SU-DHL-6 (cell line): ENCODE results near the gene GAS5.

ENCODE experiments used
- H2AFZ ChIP-seq: fragments of 200-600 bp; sonication (generic); 2 replicates; pipeline ENCODE4 v1.6.1; 2014; ENCODE audit warnings: low read depth, mild to moderate bottlenecking, moderate library complexity, mixed read lengths, antibody characterized with exemption, low read length; ENCODE audit not compliant: severe bottlenecking
- H3F3A ChIP-seq: fragments of 200-600 bp; shearing (Covaris generic); 2 replicates; pipeline ENCODE4 v1.6.0; 2016; ENCODE audit warnings: antibody characterized with exemption, mild to moderate bottlenecking; ENCODE audit not compliant: insufficient read depth
- H3K27ac ChIP-seq: fragments of 200-600 bp; sonication (generic); 2 replicates; pipeline ENCODE4 v1.5.1; 2016; ENCODE audit warnings: low read depth, mild to moderate bottlenecking, low read length, moderate library complexity, mixed read lengths
- H3K27me3 ChIP-seq: fragments of 200-600 bp; sonication (generic), shearing (Covaris generic); 2 replicates; pipeline ENCODE4 v1.6.0; 2014; ENCODE audit warnings: mild to moderate bottlenecking, low read length
- H3K36me3 ChIP-seq: fragments of 200-600 bp; sonication (generic); 2 replicates; pipeline ENCODE4 v1.6.1; 2014; ENCODE audit warnings: mild to moderate bottlenecking, low read length, mixed read lengths
- H3K4me2 ChIP-seq: fragments of 300-600, 200-600 bp; shearing (Covaris generic), sonication (generic); 2 replicates; pipeline ENCODE4 v1.6.0; 2014; ENCODE audit warnings: low read length, low read depth, mild to moderate bottlenecking; ENCODE audit not compliant: poor library complexity, severe bottlenecking
- H3K4me3 ChIP-seq: fragments of 200-600 bp; sonication (generic); 2 replicates; pipeline ENCODE4 v1.5.1; 2014; ENCODE audit warnings: antibody characterized with exemption, low read length, mild to moderate bottlenecking, mixed read lengths; ENCODE audit not compliant: insufficient read depth, poor library complexity, severe bottlenecking
- H3K79me2 ChIP-seq: fragments of 200-600 bp; sonication (generic); 2 replicates; pipeline ENCODE4 v1.6.1; 2014; ENCODE audit warnings: mild to moderate bottlenecking, low read length, moderate library complexity; ENCODE audit not compliant: insufficient read depth
- H3K9ac ChIP-seq: fragments of 200-600 bp; sonication (generic); 2 replicates; pipeline ENCODE4 v1.7.0; 2014; ENCODE audit warnings: mild to moderate bottlenecking, low read length
- H3K9me2 ChIP-seq: fragments of 200-600 bp; sonication (generic); replicated peaks from 2 replicates; pipeline ENCODE4 v1.6.1; 2014; ENCODE audit warnings: low read length; ENCODE audit not compliant: insufficient read depth
- H3K9me3 ChIP-seq: fragments of 200-600 bp; sonication (generic); 2 replicates; pipeline ENCODE4 v1.6.1; 2014; ENCODE audit warnings: low read length, mixed read lengths; ENCODE audit not compliant: insufficient read depth
- H4K20me1 ChIP-seq: fragments of 200-600 bp; sonication (generic); 2 replicates; pipeline ENCODE4 v1.6.1; 2014; ENCODE audit warnings: low read depth, mild to moderate bottlenecking, antibody characterized with exemption, low read length, moderate library complexity, mixed read lengths
- EZH2phosphoT487 ChIP-seq: fragments of 200-600 bp; sonication (generic), shearing (Covaris generic); conservative IDR thresholded peaks from 2 replicates; pipeline ENCODE4 v1.6.1; 2018; ENCODE audit warnings: mild to moderate bottlenecking, antibody characterized with exemption, low read length, moderate library complexity, mixed read lengths
- TF ChIP-seq, protein P1 (sequence below): fragments of 200-600 bp; sonication (generic); IDR thresholded peaks from one replicate; pipeline ENCODE4 v1.5.1; 2017; ENCODE audit warnings: antibody characterized with exemption, mild to moderate bottlenecking, low read length, moderate library complexity; ENCODE audit not compliant: insufficient read depth, poor library complexity, severe bottlenecking

Gene GAS5

DNA sequence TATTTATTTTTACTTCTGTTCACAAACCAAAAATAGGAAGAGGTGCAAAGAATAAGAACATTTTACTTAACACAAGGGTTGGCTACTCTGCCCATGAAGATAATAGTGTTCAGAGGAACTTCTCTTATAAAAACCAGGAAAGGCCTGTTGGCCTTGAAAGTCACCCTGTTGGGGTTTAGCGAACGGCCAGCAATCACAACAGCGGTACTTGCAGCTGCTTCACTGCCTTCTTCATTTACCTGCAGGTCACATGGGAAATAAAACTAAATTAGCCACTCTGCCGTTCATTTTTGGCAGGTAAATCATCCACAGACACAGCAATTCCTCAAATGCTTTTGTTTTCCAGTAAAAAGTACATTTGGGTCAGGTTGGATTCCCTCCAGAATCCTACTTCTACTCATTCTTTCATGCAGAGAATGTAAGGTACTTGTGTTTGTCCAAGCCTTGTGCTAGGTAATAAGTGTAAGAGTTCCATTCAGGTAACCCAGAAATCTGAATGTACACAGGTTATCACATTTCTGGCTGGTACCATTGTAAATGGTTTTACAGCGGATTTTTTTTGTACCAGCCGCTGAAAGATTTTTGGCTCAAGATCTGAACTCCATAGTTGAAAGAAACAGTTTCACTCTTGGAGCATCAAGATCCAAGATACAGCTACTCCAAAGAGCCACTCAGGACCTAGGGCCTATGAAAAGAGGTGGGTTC is 36.2 kb upstream of the GAS5 start:
- Histone ChIP-seq H3K9ac (no peak overlapping the region), H3K4me2 (no peak overlapping the region), H3K27me3 (no peaks in the 10 kb centered on the region), H3K9me3 (no peaks in the 10 kb centered on the region), H2AFZ (no peak overlapping the region), H3K27ac (no peak overlapping the region), H3K9me2 (no peaks in the 10 kb centered on the region), H3F3A (no peaks in the 10 kb centered on the region), H4K20me1 (no peaks in the 10 kb centered on the region), H3K4me3 (no peak overlapping the region), H3K79me2 (no peaks in the 10 kb centered on the region), H3K36me3 (no peaks in the 10 kb centered on the region)
- no peak for TF ChIP-seq EZH2phosphoT487
- TF ChIP-seq, protein P1, sequence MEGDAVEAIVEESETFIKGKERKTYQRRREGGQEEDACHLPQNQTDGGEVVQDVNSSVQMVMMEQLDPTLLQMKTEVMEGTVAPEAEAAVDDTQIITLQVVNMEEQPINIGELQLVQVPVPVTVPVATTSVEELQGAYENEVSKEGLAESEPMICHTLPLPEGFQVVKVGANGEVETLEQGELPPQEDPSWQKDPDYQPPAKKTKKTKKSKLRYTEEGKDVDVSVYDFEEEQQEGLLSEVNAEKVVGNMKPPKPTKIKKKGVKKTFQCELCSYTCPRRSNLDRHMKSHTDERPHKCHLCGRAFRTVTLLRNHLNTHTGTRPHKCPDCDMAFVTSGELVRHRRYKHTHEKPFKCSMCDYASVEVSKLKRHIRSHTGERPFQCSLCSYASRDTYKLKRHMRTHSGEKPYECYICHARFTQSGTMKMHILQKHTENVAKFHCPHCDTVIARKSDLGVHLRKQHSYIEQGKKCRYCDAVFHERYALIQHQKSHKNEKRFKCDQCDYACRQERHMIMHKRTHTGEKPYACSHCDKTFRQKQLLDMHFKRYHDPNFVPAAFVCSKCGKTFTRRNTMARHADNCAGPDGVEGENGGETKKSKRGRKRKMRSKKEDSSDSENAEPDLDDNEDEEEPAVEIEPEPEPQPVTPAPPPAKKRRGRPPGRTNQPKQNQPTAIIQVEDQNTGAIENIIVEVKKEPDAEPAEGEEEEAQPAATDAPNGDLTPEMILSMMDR, result no peak

DNA sequence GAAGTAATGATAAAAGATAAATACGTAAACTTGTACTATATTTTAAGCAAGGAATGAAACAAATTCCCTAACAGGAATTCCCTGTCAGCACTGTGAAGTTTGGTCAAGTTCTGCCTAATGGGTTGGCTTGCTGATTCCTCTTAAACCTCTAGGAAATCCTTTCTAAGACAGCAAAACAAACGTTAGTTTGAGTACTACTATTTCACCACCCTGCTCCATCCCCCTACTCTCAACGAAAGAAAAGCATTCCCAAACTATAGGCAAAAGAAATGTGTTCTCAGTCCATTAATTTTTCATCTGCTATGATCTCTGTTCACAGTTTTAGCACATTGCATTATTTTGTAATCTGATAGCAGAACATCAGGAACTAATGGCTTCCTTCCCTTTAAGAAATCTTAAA is 33.2 kb upstream of the GAS5 start:
- no peaks in the 10 kb centered on the region for H3K36me3 ChIP-seq
- H3K4me2 ChIP-seq, result no peak overlapping the region
- H3K9me3 ChIP-seq, result no peaks in the 10 kb centered on the region
- TF ChIP-seq EZH2phosphoT487, result no peak
- TF ChIP-seq, protein P1, result no peak
- H3K9ac ChIP-seq, result no peak overlapping the region
- H3K27me3 ChIP-seq, result no peaks in the 10 kb centered on the region
- no peak overlapping the region for H3K27ac ChIP-seq
- no peaks in the 10 kb centered on the region for H3F3A ChIP-seq
- H3K79me2 ChIP-seq, result no peaks in the 10 kb centered on the region
- no peak overlapping the region for H3K4me3 ChIP-seq
- H4K20me1 ChIP-seq, result no peaks in the 10 kb centered on the region
- H2AFZ ChIP-seq, result no peak overlapping the region
- H3K9me2 ChIP-seq, result no peaks in the 10 kb centered on the region

GRCh38 chr1:173900427-173900826 is 32.6 kb upstream of the GAS5 start:
- H3K36me3 ChIP-seq, result no peaks in the 10 kb centered on the region
- H3K9me3 ChIP-seq, result no peaks in the 10 kb centered on the region
- no peak overlapping the region for H2AFZ ChIP-seq
- no peaks in the 10 kb centered on the region for H3K9me2 ChIP-seq
- H4K20me1 ChIP-seq, result no peaks in the 10 kb centered on the region
- H3K4me3 ChIP-seq, result no peak overlapping the region
- H3K79me2 ChIP-seq, result no peaks in the 10 kb centered on the region
- no peak overlapping the region for H3K4me2 ChIP-seq
- no peaks in the 10 kb centered on the region for H3K27me3 ChIP-seq
- H3K27ac ChIP-seq, result no peak overlapping the region
- H3F3A ChIP-seq, result no peaks in the 10 kb centered on the region
- no peak overlapping the region for H3K9ac ChIP-seq
- TF ChIP-seq, protein P1, result no peak
